Middle frontal gyrus (tissue), 1 donor: ENCODE measurements around the gene ELP2.

Experiments
- DNase-seq: peaks from one replicate; pipeline ENCODE4 v3.0.0-alpha.2; 2015; ENCODE audit warnings: low spot score; ENCODE audit errors: extremely low spot score

ELP2 gene

DNA sequence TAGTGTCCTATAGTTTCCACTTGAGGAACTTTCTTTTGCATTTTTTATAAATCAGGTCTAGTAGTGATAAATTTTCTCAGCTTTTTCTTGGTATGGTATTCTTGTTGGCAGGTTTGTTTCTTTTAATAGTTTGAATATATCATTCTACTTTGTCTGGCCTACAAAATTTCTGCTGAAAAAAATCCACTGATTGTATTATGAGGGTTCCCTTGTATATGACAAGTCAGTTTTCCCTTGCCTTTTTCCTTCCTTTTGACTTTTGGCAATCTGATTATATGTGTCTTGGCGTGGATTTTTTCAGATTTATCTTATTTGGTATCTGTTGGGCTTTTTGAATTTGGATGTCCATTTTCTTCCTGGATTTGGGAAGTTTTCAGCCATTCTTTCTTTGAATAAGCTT, 99.5 kb downstream of the ELP2 start:
- no peak for DNase-seq
